HG03060 (cell line): ENCODE data around the gene MTMR1.

Source experiments
- ATAC-seq: cut with Tn5 transposase; IDR thresholded peaks from one replicate; pipeline ENCODE4 v1.9.1; 2021; ENCODE audit warnings: low read depth, moderate number of reproducible peaks; ENCODE audit not compliant: unreplicated experiment

MTMR1 gene

DNA sequence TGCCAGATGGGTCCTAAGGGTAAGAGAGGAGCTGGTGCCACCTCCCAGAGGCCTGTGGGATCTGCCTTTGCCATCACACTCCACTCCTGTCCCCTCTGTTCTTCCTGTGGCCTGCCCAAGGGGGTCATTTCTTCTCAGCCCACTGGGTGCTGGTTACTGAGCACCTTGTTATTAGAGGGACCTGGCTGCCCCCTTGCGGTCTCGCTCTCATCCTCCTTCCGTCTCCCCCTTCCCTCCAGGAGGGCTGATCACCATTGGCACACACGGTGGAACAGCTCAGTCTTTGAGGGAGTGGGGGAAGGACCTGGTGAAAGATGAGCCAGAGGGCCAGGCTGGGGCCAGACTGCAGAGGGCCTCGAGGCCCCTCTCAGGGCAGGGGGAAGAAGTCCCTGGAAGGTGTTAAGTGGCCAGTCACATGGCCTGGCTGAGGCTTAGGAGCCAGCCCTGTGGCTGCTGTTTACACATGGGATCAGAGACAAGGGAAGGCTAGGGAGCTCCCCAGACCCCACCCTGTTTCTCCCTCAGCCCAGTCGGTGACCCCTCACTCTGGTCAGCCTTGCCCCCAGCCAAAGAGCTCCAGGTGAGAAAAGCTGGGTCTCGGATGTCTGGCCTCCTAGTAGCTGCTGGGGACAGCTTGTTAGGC is 68.1 kb downstream of the MTMR1 start:
- ATAC-seq = no peak

DNA sequence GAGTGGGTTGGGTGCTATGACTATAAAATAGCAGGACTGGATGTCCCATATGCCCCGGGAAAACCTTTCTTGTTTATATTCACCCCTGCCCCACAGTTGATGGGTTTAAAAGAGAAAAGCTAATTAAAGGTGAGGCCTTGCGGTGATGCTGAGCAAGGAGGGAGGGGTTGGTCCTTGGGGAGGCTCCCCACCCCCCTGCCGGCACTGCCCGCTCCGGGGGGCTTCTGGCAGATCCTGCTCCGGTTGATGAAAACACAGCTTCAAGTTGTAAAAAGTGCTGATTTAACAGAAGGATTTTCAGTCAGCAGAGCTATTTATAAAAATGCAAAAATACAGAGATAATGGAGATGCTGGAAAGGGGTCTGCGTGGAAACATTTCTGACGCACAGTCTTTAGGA is 68.6 kb downstream of the MTMR1 start:
- ATAC-seq = no peak

DNA sequence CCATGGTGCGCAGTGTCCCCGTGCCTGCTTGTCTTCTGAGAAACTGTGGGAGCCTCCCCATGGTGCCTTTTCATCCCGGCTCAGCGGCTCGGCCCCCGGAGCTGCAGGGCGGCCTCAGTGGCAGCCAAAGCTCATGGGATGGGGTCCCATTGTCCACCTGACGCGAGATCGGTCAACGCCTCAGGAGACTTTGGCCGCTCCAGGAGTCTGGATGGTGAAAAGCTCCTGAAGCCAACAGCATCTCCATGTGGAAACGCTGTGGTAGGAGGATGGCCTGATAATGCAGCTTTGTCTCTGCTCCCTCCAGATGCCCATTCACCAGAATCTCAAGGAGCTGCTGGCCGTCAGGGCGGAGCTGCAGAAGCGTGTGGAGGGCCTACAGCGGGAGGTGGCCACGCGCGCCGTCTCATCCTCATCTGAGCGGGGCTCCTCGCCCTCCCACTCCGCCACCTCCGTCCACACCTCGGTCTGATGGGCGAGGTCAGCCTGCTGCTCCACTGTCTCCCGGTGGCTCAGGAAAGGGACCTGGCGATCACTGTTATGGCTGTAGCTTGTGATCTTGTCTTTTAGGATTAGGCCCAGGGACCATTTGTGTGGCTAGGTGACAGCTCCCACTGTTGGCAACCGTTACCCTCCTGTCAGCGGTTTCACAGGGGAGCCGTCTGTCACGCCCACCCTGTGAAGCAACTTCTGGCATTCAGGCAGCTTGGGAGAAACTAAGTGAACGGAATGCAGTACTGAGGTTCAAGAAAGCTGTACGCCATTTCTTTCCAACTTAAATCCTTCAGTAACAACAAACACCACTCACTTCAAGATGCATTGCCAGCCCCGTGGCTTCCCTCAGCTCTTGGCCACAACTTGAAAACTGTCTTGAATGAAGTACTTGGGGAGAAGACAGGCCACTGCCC is 69.3 kb downstream of the MTMR1 start:
- ATAC-seq = no peak

- ATAC-seq = no peak
These were observed 70.2 kb downstream of the MTMR1 start for GRCh38 chrX:150763303-150763797.

DNA sequence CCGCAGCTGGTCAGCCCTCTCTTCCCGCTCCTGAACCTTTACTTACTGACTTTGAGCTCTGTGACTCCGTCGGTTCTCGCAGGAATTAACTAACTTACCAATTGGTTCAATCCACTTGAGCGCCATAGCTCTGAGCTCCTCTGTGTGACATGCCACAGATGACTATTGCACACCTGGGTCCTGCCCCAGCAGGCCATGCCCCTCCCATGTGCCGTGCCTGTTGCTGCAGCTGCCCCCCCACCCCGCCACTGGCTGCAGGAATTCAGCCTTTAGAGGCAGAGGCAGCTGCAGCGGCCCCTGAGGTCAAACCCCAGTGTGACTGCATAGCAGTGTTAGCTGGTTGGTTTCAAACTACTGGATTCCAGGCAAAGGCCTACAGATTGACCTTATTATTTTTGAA is 70.6 kb downstream of the MTMR1 start:
- ATAC-seq = no peak

- ATAC-seq = no peak
These were observed 72.0 kb downstream of the MTMR1 start for GRCh38 chrX:150765237-150765636.

DNA sequence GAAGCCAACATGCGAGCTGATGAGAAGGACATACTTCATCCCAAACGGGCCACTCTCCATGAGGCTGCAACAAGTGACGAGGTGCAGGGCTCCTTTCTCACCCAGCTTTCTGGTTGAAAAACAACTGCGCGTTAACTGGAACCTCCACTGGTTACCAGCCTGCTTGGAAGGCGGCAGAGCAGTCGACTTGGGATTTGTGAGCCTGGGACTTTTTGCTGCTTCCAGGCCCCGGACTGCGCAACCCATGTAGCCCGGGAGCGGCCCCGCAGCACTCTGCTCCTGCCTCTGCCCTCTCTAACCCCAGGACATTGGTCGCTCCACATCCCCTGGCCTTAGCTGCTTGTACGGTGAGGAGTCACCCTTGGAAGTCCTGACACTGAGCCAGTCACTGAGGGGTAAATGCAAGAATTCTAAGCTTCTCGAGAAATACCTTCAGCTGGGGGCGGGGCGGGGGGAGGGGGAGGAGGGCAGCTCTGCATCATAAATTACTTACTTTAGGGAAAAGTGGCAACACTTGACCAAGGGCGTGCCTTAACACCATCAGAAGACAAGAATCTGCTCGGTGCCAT is 72.7 kb downstream of the MTMR1 start:
- ATAC-seq = no peak

- ATAC-seq = no peak
These were observed 73.3 kb downstream of the MTMR1 start for GRCh38 chrX:150766351-150767044.

DNA sequence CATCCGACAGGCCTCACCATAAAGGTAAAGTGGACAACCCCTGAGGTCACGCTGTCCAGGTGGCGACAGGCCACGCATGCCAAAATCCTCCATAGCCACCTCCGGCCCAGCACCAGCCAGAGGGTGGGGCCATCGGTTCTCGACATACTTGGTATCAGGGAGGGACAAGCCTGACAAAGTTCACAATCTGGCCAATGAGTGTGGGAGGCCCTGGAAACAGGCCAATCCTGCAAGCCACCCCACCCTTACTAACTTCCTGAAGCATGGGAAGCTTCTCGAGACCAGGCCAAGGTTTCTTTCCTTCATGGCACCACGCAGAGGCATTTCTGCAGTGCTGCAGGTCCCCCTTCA is 73.8 kb downstream of the MTMR1 start:
- ATAC-seq = no peak

DNA sequence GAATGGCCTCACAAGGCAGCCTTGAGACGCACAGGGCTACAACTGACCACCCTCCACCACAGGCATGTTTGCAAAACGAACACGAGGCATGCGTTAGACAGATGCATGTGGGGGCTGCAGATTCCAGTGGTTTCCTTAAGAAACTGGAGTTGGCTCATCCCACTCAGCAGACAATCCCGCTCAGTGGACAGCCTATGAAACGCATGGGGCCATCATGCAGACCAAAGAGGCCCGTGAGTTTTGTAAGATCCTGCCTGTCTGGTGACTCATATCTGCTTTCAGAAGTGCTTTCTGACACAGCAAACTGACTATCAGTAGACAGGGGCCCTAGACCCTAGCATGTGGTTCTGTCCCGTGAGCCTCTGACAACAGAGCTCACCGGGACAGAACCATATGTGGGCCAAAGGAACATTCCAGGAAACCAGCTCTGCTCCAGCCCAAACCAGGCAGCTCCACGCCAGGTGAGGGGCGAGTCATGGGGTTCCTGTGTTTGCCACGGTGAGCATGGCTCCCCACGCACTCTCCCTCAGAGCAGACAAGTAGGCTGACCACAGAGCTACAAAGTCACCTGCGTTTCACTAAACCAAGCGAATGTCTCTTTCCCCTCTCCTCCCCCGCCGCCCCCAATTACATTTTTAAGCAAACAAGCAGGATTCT is 74.4 kb downstream of the MTMR1 start:
- ATAC-seq = no peak

DNA sequence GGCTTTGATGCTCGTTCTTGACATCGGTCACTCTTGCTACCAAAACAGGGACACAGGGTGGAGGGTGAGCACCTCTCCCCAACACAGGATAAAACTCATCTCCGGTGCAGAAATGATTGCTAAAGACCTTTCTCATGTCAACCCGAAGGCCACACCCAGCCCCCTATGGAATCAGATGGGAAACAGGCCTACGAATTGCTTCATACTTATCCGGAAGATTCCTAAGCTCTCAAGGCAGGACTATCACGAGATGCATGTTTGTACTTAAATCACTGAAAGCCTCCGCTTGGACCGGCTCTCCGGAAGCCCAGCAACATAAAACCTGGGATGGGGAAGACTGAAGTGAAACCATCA is 74.9 kb downstream of the MTMR1 start:
- no peak for ATAC-seq

GRCh38 chrX:150768580-150769190 is 75.5 kb downstream of the MTMR1 start:
- no peak for ATAC-seq

DNA sequence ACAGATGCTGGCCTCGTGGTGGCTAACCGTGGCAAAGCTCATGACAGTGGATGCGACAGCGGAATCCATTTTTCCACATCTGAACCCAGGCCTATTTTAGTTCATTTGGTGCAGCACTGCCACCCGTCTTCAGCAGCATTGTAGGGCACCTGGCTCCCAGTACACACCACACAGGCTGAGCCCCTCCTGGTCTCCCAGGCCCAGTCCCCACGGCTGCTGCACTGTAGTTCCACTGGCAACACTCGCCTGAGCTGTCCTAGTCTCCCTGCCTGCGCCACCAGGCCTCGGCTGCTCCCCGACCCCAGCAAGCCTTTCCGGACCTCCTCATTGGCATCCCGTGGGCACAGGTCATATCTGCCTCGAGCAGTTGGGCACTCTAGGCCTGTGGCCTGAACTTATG is 76.2 kb downstream of the MTMR1 start:
- no peak for ATAC-seq

GRCh38 chrX:150770623-150771022 is 77.4 kb downstream of the MTMR1 start:
- no peak for ATAC-seq

DNA sequence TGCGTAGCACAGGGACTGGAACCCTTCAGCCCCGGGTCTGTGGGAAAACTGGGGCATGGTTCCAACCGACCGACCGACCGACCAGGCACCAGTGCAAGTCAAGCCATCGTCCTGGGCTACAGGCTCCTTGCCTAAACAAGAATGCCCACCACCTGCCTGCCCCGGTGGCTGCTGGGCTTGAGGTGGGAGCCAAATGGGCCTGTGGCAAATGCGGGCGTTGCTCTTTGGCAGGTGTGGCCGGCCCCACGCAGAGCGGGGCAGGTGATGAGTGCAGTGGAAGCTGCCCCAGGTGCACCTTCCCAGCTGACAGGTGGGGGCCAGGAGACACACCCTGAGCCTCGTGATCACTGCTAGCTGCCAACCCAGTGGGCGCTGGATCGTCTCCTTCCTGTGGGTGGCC is 77.9 kb downstream of the MTMR1 start:
- ATAC-seq = no peak

DNA sequence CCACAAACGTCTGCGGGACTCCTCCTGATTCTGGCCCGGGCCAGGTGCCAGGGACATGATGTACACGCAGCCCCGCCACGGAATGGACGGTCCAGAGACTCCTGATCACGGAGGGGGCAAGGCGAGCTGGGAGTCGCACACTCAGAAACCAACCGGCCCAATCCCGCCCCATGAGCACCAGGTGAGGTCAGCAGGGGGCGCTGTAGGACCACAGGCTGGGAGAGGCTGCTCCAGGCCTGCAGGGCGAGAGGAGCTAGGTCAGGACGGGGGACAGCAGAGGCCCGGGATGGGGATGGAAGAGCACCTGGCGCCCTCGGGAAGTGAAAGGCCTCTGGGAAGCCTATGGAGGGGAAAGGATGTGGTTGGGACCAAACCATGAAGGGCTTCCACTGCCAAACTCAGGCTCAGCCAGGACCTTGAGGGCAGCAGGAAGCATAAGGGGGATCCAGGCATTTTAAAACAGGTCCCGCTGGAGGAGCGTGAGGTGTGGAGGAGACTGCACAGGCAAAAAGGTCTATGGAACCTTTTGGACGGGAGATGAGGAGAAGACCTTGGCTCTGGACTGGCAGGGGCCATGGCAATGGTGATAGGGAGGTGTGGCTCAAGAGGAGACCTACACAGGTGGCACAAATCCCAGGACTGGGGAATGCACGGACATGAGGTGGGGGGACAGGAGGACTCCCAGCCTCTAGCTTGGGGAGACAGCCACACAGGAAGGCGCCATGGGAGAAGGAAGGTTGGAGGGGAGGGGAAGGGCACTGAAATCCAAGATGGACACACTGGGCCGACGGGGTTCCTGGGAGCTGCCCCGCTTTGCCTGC is 79.2 kb downstream of the MTMR1 start:
- no peak for ATAC-seq

DNA sequence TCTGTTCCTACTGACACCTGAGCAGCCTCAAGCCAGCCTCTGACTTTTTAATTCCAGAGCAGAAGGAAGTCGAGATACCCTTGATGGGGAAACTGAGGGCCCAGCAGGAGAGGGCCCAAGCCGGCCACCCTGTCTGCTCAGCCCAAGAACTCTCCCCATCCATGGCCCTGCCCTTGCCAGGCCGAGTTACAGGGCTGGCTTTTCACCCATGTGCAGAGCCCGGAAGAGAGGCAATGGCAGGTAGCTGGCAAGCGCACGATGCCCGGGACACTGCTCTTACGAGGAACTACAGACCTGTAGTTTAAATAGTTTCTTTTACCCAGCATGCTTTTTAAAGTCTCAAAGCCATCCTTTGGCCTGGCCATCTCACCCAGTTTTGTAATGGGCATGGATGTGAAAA is 79.9 kb downstream of the MTMR1 start:
- ATAC-seq = no peak

DNA sequence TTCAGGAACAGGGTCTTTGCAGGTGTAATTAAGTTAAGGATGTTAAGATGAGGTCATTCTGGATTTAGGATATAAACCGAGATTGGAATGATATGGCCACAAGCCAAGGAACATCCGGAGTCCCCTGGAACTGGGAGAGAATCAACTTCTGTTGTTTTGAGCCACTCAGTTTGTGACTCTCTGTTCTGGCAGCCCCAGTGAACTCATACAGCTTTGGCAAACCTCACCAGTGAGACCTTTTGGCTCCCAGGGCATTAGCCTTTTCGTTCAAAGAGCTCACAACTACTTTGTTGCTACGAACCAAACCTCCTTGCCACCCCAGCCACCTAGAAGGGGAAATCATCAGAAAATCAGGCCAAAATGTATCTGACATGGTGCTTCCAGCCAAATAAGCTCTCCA is 80.4 kb downstream of the MTMR1 start:
- ATAC-seq = no peak

DNA sequence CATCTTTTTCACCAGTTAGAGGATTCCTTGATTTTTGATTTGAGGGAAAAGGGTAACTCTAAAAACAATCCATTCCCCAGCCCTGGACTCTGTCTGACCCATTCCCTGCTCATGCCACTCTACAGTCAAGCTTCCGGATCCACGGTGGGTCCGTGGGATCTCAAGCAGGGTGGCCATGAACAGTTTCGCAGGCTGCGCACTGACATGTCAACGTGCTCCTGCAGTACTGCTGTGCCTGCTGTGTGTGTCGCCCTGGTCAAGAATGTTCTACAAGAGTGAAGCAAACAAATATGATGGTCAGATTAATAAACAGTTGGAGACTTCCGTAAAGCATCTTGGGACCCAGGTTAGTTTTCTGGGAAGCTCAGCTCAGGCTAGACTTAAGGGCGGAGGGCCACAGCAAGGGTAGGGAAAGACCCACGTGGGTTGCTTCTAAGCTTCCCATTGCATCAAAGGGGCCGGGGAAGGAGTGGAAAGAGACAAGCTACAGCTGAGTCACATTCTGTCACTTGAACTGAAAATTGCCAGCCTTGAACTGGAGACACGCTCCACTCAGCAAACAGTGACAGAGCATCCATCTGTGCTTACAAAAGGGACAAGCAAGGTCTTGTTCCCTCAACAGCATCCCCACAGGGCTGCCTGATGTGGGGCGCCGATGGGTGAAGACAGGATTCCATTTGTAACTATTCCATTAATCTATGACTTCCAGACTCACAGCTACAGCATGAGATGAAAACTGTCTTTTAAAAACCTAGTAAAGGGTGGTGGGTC is 81.8 kb downstream of the MTMR1 start:
- ATAC-seq = no peak
